Stimulated activated naive CD4-positive, alpha-beta T cell (primary cell): ENCODE measurements around the gene TRPC4AP.

Source experiments
- DNase-seq, 6 experiments: peaks; one replicate each; lab custom pipeline; 2025; lab: John Stamatoyannopoulos, UW

Gene TRPC4AP

GRCh38 chr20:34970193-34970840 is 122.3 kb downstream of the TRPC4AP start:
- no peak for DNase-seq

DNA sequence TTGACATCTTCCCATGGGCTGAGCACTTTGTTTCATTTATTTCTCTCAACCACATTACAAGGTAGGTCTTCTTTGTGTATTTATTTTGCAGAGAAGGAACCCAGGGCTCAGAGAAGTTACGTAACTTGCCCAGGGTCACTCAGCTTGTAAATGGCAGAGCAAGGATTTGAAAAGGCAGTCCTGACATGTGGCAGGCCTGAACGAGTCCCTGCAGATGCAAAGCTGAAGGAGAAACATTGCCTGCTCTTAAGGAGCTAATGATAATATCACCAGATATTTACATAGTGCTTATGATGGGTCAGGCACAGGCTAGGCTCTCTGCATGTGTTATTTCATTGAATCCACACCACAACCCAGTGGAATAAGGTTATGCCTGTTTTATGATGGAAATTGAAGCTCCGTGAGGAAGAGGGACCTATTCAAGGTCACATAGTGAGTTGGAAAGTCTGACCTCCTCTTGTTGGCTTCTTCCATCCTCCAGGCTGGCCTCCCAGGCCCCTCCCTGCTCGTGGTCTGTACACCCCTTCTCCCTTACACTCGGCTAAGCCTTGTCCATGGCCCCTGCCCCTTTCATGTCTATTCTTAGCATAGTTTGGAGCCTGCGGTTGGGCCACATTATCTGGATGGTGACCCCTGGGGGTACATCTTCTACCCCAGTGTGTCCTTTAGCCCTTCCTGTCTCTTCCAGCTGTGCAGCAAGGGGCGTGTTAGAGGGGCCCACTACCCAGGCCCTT is 124.4 kb downstream of the TRPC4AP start:
- DNase-seq: no peak

DNA sequence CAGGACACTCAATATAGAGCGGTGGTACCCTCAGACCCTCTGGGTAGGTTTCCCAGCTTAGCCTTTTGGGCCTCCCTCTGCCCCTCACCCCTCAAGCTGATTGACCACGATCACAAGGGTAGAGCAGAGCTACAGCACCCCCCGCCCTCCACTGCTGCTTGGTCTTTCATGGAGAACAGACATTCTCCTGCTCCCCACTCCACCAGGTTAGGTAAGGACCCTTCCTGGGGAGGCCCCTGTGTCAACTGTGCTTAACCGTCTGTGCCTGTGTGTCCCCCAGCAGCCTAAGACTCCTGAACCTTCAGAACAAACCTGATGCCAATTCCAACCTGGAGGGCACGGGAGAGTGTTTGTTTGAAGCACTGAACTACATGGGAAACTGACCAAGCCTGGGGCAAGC is 125.2 kb downstream of the TRPC4AP start:
- no peak for DNase-seq

- DNase-seq: no peak
Observed at GRCh38 chr20:34965051-34965450, 127.6 kb downstream of the TRPC4AP start.

- no peak for DNase-seq
Observed at GRCh38 chr20:34964486-34964885, 128.1 kb downstream of the TRPC4AP start.

DNA sequence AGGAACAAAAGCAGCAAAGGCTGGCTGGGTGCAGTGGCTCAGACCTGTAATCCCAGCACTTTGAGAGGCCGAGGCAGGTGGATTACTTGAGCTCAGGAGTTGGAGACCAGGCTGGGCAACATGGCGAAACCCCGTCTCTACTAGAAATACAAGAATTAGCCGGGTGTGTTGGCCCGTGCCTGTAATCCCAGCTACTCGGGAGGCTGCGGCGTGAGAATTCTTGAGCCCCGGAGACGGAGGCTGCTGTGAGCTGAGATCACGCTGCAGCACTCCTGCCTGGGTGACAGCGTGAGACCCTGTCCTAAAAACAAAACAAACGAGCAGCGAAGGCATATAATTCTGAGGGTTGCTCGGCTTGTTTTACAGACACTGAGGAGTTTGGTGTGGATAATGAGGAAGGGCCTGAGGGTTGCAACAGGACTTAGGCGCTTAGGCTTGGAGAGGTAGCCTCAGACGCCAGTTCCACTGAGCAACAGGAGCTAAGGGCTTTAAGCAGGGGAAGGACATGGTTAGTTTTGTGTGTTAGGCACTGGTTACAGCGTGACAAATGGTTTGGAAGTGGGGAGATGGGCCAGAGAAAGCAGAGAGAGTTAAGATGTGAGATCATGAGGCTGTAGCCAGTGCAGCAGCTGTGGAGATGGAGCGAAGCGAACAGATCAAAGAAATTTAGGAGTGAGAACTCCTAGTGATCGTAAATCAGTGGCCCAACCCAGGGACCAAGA is 135.7 kb downstream of the TRPC4AP start:
- no peak for DNase-seq

GRCh38 chr20:34956041-34956458 is 136.6 kb downstream of the TRPC4AP start:
- DNase-seq: peak in 1 of 6 experiments; percentile 33

DNA sequence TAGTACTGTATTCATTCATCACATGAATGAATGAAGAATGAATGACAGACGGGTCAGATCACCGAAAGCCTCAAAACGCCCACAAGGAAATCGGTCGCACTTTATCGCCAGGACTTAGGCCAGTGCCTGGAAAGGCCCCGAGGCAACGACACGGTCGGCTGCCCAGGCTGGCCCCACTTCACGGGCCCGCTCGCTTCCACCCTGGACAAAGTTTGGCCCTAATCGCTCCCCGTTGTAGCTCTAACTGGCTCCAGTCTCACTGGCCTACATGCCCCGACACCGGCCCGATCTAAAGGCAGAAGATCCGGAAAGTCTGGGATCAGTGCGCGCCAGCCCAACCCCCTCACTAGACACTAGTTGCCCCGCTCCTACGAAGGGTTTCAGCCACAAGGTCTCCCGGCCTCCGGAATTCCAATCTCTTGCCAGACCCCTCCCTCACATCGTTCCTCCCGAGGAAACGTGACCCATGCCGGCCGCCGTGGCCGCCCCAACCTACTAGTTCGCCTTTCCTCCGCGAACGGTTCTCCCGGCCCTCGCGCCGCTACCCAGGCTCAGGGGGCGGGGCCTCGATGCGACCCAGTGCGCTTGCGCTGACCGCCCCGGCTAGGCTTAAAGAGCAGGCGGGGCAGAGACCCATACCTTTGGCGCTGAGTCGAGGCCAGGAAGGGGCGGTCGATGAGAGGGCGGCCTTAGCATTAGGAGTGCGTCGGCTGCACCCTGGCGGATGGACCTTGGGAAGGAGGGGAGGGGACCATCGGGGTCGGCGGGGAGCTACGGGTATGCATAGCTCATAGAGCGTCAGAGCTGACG is 137.2 kb downstream of the TRPC4AP start, which contains the start of the genes GSS and MYH7B:
GSS (minus strand) TSS at position 576 of the 810 bp plus-strand sequence. CDS start 3,954 bp downstream, outside the sequence.
MYH7B (plus strand) TSS at position 638 of the 810 bp plus-strand sequence. CDS start 22,138 bp downstream, outside the sequence.
- DNase-seq: peak; percentile 81 to 95 (median 94)

DNA sequence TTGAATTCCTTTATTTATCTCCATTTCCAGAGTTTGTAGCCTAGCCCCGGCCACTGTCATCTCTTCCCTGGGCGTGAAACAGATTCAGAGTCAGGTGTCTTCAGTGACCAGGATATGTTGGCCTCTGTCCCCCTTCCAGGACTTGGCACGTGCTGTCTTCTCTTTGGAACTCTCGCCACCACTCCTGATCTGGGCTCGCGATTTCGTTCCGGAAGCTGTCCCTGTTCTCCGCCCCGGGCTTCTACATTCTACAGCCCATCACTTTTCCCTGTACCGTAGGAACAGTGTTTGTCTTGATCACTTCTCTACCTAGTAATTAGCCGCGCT is 137.7 kb downstream of the TRPC4AP start:
- peak in 1 of 6 experiments; percentile 22 for DNase-seq

DNA sequence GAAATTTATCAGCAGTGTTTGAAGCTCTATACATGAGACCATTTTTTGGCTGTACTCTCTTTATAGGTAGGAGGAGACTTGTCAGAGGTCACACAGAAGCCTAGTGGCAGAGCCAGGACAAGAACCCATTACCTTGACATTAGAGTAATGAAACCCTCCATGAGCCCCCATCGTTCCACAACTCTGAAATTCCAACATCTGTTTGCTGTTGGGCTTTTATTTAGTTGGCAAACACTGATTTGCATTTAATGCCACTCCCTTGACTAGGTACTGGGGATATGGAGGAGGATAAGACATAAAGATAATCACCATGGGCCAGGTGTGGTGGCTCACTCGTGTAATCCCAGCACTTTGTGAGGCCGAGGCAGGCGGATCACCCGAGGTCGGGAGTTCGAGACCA is 138.6 kb downstream of the TRPC4AP start:
- no peak for DNase-seq

- no peak for DNase-seq
Observed at GRCh38 chr20:34952671-34953070, 139.9 kb downstream of the TRPC4AP start.
